PC-3 (cell line): ENCODE measurements around the gene TXNRD1.

Experiments used
- EZH2 ChIP-seq: fragments of 300-600 bp; sonication (generic); IDR thresholded peaks from one replicate; pipeline ENCODE4 v1.6.1; 2017; ENCODE audit warnings: antibody characterized with exemption, mild to moderate bottlenecking, low read length; ENCODE audit not compliant: unreplicated experiment
- TF ChIP-seq, protein P1 (sequence below): fragments of 300-600 bp; sonication (generic); conservative IDR thresholded peaks from 2 replicates; pipeline ENCODE4 v1.5.1; 2017; ENCODE audit warnings: antibody characterized with exemption, low read depth, mild to moderate bottlenecking, low read length

DNA sequence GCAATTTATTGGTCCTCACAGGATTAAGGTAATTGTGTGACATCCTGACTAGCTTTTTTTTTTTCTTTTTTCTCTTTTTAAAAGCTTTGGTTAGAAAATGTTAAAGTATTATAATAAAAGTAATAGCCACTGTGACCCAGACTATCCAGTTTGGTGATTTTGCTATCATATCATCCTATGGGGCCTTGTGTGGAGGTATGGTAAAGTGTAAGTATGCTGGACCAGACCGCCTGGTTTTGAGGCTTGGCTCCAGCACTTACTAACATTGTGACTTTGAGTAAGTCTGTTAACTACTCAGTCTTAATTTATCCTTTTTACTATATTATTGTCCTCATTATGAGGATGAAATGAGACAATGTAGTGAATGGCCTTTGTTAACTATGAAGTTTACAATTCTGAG is 103.4 kb downstream of the TXNRD1 start:
- TF ChIP-seq, protein P1, sequence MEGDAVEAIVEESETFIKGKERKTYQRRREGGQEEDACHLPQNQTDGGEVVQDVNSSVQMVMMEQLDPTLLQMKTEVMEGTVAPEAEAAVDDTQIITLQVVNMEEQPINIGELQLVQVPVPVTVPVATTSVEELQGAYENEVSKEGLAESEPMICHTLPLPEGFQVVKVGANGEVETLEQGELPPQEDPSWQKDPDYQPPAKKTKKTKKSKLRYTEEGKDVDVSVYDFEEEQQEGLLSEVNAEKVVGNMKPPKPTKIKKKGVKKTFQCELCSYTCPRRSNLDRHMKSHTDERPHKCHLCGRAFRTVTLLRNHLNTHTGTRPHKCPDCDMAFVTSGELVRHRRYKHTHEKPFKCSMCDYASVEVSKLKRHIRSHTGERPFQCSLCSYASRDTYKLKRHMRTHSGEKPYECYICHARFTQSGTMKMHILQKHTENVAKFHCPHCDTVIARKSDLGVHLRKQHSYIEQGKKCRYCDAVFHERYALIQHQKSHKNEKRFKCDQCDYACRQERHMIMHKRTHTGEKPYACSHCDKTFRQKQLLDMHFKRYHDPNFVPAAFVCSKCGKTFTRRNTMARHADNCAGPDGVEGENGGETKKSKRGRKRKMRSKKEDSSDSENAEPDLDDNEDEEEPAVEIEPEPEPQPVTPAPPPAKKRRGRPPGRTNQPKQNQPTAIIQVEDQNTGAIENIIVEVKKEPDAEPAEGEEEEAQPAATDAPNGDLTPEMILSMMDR = no peak
- no peak for TF ChIP-seq EZH2
